Activated CD4-positive, alpha-beta T cell treated with anti-CD3 and anti-CD28 coated beads for 36 hours (primary cell): ENCODE results near the gene NCAPD2. TPM values are rescaled to one million over a fixed set of nuclear protein-coding genes. Genes with fewer than 3 reads are reported as not detected.

Experiments used
- ATAC-seq: fragments of 200-7000 bp; cut with Tn5 transposase; one replicate; pipeline ENCODE4 v1.10.0; 2021; ENCODE audit warnings: mild to moderate bottlenecking, moderate library complexity
- CTCF ChIA-PET: fragments of 350-600 bp; sonication (Branson Sonifier 250); formaldehyde crosslinking; loops from one replicate; lab custom pipeline; 2021; ENCODE audit warnings: antibody characterized with exemption; lab: Charles Lee
- POLR2A ChIA-PET: fragments of 350-600 bp; sonication (Branson Sonifier 250); formaldehyde crosslinking; loops from one replicate; lab custom pipeline; 2021; ENCODE audit warnings: antibody characterized with exemption, inconsistent platforms; lab: Charles Lee
- DNase-seq: peaks from one replicate; pipeline ENCODE4 v3.0.0-alpha.2; 2020
- H3K27ac Mint-ChIP-seq: one replicate; pipeline ENCODE4 v1.8.0; 2021; ENCODE audit warnings: mixed read lengths
- H3K27me3 Mint-ChIP-seq: one replicate; pipeline ENCODE4 v1.8.0; 2021; ENCODE audit warnings: mixed read lengths
- H3K36me3 Mint-ChIP-seq: one replicate; pipeline ENCODE4 v1.8.0; 2021; ENCODE audit warnings: low read depth, mixed read lengths
- H3K4me1 Mint-ChIP-seq: one replicate; pipeline ENCODE4 v1.8.0; 2021; ENCODE audit warnings: mixed read lengths
- H3K4me3 Mint-ChIP-seq: one replicate; pipeline ENCODE4 v1.8.0; 2021; ENCODE audit warnings: mild to moderate bottlenecking, moderate library complexity, mixed read lengths
- H3K9me3 Mint-ChIP-seq: one replicate; pipeline ENCODE4 v1.8.0; 2021; ENCODE audit warnings: low read depth, mixed read lengths
- intact Hi-C, 2 experiments: fragments of 100-400 bp; cut with DNase I in 1 of 2; cut with micrococcal nuclease in 1 of 2; formaldehyde crosslinking; loops; one replicate each; pipeline versions ENCODE4 v1.14.2 to v1.15.1; 2022 to 2024; cut with DNase I, micrococcal nuclease
- total RNA-seq, 2 experiments: library from RNA; stranded (reverse); gene quantifications; one replicate each; pipeline ENCODE4 v1.2.3, GENCODE V29; 2021

The NCAPD2 gene
- total RNA-seq, 2 experiments from 2014 or later: 199 to 210 TPM

DNA sequence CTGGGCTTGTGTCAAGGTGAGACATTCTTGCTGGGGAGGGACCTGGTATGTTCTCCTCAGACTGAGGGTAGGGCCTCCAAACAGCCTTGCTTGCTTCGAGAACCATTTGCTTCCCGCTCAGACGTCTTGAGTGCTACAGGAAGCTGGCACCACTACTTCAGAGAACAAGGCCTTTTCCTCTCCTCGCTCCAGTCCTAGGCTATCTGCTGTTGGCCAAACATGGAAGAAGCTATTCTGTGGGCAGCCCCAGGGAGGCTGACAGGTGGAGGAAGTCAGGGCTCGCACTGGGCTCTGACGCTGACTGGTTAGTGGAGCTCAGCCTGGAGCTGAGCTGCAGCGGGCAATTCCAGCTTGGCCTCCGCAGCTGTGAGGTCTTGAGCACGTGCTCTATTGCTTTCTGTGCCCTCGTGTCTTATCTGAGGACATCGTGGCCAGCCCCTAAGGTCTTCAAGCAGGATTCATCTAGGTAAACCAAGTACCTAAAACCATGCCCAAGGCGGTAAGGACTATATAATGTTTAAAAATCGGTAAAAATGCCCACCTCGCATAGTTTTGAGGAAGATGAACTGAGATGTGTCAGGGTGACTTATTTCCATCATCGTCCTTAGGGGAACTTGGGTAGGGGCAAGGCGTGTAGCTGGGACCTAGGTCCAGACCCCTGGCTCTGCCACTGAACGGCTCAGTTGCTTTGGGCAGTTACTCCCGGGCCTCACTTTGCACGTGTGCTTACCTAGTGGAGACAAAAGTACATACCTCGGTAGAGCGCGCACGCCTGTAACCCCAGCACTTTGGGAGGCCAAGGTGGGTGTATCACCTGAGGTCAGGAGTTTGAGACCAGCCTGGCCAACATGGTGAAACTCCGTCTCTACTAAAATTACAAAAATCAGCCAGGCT lies 44.8 kb downstream of the NCAPD2 start:
- CTCF ChIA-PET: interaction anchor here (0.5 to 9.4 kb wide), 20 partner anchors 8 to 378 kb away, joined by 3 to 141 read pairs (median 6); partner anchors contain the start of genes CDCA3, IFFO1, LTBR and MRPL51
- POLR2A ChIA-PET: interaction anchor here (0.5 to 1.3 kb wide), 9 partner anchors 15 to 326 kb away, joined by 3 to 6 read pairs (median 4); partner anchors contain the start of genes MRPL51 and USP5
- peaks cover 53% of the 10 kb centered on the region for H3K4me1 Mint-ChIP-seq
- H3K27me3 Mint-ChIP-seq: no peaks in the 10 kb centered on the region
- DNase-seq: peak; percentile 44
- no peak for ATAC-seq
- intact Hi-C loops: loop anchor here in 1 of 2 experiments (1.0 to 10.0 kb wide), 4 partner anchors 17 to 1396 kb away; partner anchors contain the start of gene SLC2A3
- H3K9me3 Mint-ChIP-seq: no peaks in the 10 kb centered on the region
- peaks cover 41% of the 10 kb centered on the region for H3K36me3 Mint-ChIP-seq
- peak overlapping the region; percentile 98 for H3K4me3 Mint-ChIP-seq
- peak overlapping the region; percentile 97 for H3K27ac Mint-ChIP-seq

DNA sequence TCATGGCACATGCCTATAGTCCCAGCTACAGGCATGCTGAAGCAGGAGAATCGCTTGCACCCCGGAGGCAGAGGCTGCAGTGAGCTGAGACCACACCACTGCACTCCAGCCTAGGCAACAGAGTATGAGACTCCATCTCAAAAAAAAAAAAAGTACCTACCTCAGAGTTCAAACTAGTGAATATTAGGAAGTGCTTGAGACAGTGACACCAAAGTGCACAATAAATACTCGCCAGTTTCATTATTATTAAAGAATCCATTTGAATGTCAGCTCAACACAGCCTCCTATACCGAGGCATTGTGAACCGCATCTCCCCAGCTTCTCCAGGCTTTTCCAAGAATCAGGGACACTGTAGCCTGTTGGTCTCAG lies 45.4 kb downstream of the NCAPD2 start:
- Mint-ChIP-seq H3K27me3 (no peaks in the 10 kb centered on the region), H3K4me1 (peaks cover 53% of the 10 kb centered on the region), H3K27ac (peak overlapping the region; percentile 49), H3K36me3 (peaks cover 37% of the 10 kb centered on the region), H3K9me3 (no peaks in the 10 kb centered on the region), H3K4me3 (peak overlapping the region; percentile 98)
- POLR2A ChIA-PET: interaction anchor here (0.6 to 1.3 kb wide), 9 partner anchors 46 to 352 kb away, joined by 3 to 4 read pairs (median 3); partner anchors contain the start of genes MRPL51 and USP5
- ATAC-seq (no peak), DNase-seq (peak; percentile 40)
- intact Hi-C loops: loop anchor here in 1 of 2 experiments (5.0 to 10.0 kb wide), 2 partner anchors 217 to 1396 kb away; partner anchors contain the start of gene SLC2A3
- CTCF ChIA-PET: interaction anchor here (0.5 to 9.4 kb wide), 11 partner anchors 7 to 334 kb away, joined by 3 to 141 read pairs (median 10); partner anchors contain the start of genes CDCA3, IFFO1, LTBR and NOP2

DNA sequence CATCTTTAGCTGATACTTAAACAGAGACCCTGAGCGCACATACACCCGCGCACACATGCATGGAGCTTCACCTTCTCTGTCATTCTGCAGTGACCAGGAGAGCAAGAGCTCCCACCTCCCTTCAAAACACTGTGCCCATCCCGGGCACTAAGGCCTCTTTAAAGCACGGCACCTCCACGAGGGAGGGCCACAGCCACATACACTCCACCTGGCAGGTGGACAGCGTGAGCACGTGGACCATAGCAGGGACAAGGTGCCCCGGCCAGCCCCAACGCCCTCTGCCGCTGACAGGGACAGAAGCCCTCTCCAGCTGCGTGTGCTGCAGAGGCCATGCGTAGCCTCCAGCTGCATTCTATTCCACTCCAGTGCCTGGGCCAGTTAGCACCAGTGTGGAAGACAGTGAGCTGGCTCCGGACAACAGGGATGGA lies 45.8 kb downstream of the NCAPD2 start:
- CTCF ChIA-PET: interaction anchor here (0.5 to 9.4 kb wide), 12 partner anchors 15 to 312 kb away, joined by 3 to 141 read pairs (median 4); partner anchors contain the start of genes CDCA3, IFFO1 and USP5
- POLR2A ChIA-PET: interaction anchor here (0.6 to 1.3 kb wide), 7 partner anchors 47 to 352 kb away, joined by 3 to 4 read pairs (median 3); partner anchors contain the start of gene MRPL51
- H3K4me1 Mint-ChIP-seq: peaks cover 53% of the 10 kb centered on the region
- no peak overlapping the region for H3K4me3 Mint-ChIP-seq
- DNase-seq (peak; percentile 23), ATAC-seq (no peak)
- no peaks in the 10 kb centered on the region for H3K27me3 Mint-ChIP-seq
- no peaks in the 10 kb centered on the region for H3K9me3 Mint-ChIP-seq
- H3K36me3 Mint-ChIP-seq: peaks cover 37% of the 10 kb centered on the region
- intact Hi-C loops: loop anchor here (1.0 to 10.0 kb wide), 3 partner anchors 17 to 1395 kb away; partner anchors contain the start of genes IFFO1 (in 1 of the 2) and SLC2A3 (in 1 of the 2)
- peak overlapping the region; percentile 73 for H3K27ac Mint-ChIP-seq

DNA sequence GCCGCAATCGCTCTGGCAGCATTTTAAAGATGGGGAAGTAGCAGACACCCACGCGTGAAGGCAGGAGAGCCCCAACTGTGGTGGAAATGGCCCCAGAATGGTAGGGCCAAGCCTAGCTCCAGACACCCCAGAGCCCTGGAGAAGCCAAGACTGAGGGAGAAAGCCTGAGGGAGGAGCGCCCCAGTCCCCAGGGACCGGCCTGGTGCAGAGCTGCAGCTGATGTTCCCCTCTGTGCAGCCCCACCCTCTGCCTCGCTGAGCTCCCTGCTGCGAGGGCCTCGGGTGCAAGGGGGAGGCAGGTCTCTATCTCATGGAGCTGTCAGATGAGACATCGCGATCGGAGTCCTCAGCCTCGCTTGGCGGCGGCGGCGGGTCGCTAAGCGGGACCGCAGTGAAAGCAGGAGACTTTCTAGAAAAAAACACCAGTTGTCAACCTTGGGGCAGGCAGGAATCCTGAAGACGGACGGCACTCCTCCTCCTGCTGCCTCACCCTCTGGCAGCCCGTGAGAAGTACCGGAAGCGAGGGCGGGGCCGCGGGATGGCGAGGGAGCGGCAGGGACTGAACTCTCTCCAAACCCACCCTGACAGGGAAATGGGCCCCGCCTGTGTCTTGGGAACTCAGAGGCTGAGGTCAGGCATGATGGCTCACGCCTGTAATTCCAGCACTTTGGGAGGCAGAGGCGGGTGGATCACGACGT lies 46.4 kb downstream of the NCAPD2 start:
- Mint-ChIP-seq H3K9me3 (no peaks in the 10 kb centered on the region), H3K4me3 (peak overlapping the region; percentile 45), H3K36me3 (peaks cover 31% of the 10 kb centered on the region), H3K27me3 (no peaks in the 10 kb centered on the region), H3K27ac (peak overlapping the region; percentile 73), H3K4me1 (peaks cover 53% of the 10 kb centered on the region)
- intact Hi-C loops: loop anchor here in 1 of 2 experiments (1.0 kb wide), 1 partner anchor 16 kb away; the partner anchor contains the start of gene IFFO1
- ChIA-PET POLR2A (interaction anchor here (0.7 to 1.3 kb wide), 4 partner anchors 8 to 283 kb away, joined by 3 to 5 read pairs (median 4); partner anchors contain the start of gene MRPL51), CTCF (interaction anchor here (0.5 to 9.4 kb wide), 13 partner anchors 15 to 312 kb away, joined by 3 to 141 read pairs (median 4); partner anchors contain the start of genes CDCA3, IFFO1 and USP5)
- DNase-seq (peak; percentile 72), ATAC-seq (peak; percentile 24)

DNA sequence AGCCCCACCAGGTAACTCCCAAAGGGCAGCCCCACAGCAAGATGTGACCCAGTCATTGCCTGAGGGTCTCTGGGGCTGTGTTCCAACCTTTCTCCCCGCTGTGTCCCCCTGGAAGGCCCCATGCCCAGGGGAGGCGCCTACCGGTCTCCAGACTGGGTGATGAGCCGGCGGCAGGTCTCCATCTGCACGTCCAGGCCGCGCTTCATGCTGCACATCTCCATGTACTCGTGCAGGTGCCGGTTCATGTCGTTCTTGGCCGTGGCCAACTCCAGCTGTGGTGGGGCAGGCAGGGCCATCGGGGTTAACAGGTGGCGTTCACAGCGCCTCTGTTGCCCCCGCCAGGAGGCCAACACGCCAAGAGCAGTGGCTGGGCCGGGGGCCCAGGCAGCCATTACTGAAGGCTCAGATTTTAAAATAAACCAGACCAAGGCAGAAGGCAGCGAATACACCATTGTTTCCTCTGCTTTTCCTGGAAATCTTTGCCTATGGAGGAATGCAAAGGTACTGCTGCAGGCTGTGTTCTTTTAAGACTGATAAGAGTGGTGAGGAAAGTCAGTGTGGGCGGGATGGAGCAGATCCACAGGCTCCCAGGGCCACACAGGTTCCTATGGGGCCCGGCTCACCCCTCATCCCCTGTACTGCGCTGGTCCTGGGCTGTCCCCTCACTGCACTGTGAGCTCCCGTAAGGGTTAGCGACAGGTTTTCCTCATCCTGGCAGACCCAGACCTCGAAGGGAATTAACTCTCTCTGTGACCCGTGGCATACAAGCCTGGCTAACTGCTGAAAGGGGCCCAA lies 47.7 kb downstream of the NCAPD2 start:
- ATAC-seq (no peak), DNase-seq (no peak)
- no peak overlapping the region for H3K4me3 Mint-ChIP-seq
- intact Hi-C loops: no loop called here
- H3K9me3 Mint-ChIP-seq: no peaks in the 10 kb centered on the region
- peaks cover 50% of the 10 kb centered on the region for H3K4me1 Mint-ChIP-seq
- ChIA-PET CTCF (interaction anchor here (0.5 to 9.4 kb wide), 3 partner anchors 14 to 233 kb away, joined by 3 to 141 read pairs (median 3); partner anchors contain the start of gene IFFO1), POLR2A (interaction anchor here (0.7 kb wide), 1 partner anchor 9 kb away, joined by 5 read pairs; no protein-coding TSS in a partner anchor)
- no peaks in the 10 kb centered on the region for H3K27me3 Mint-ChIP-seq
- H3K36me3 Mint-ChIP-seq: peaks cover 25% of the 10 kb centered on the region
- H3K27ac Mint-ChIP-seq: peak overlapping the region; percentile 58

DNA sequence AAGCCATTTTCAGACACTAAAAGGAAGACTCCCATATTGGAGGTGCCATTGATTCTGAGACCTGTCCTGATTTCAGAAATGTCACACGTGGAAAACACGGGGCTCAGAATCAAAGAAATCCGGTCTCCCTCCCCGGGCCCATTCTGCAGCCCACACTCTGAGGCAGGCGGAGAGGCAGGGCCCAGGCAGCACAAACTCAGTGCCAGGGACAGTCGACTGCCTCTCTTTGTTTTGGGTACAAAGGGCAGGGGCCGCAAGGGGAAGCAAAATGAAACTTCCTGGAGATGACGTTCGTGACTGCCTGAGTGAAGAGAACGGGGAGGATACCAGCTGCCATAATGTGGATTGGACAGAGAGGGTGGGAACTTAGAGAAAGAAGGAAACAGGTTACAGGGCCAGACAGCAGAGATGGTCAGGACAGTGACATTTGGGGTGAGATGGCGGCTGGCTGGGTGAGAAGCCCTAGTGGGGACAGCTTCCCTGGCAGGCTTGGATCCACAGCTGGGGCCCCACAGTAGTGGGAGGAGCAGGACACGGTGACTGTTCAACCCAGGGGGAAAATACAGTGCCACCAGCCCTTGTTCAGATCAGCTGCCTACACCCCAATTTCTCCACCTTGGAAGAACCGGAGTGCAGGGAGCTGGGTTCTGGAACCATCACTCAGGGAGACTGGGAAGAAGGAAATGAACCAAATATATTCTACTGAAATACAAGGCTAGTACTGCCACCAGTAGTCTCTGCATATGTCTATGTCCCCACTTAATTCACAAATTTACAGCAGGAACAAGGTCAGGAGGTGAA lies 48.5 kb downstream of the NCAPD2 start:
- Mint-ChIP-seq H3K4me3 (no peak overlapping the region), H3K27me3 (no peaks in the 10 kb centered on the region), H3K9me3 (no peaks in the 10 kb centered on the region), H3K27ac (peak overlapping the region; percentile 59), H3K36me3 (peaks cover 21% of the 10 kb centered on the region), H3K4me1 (peaks cover 43% of the 10 kb centered on the region)
- ATAC-seq: no peak
- ChIA-PET CTCF (interaction anchor here (0.5 to 9.4 kb wide), 2 partner anchors 13 to 232 kb away, joined by 3 to 141 read pairs; partner anchors contain the start of gene IFFO1), POLR2A (no interaction called here)
- no peak for DNase-seq
- intact Hi-C loops: no loop called here

DNA sequence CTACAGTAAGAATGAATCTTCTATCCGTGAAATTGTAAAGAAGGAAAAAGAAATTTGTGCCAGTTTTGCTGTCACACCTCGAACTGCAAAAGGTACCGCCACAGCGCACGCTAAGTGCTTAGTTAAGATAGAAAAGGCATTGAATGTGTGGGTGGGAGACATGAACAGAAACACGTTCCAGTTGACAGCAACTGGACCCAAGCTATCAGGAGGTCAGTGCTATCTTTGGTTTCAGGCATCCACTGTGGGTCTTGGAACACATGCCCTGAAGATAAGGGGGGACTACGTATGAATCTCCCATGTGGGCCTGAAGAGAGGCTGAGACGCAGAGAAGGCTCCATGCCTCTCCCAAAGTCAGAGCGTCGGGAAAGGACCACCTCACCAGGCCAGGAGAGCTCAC lies 52.1 kb downstream of the NCAPD2 start:
- POLR2A ChIA-PET: interaction anchor here (1.4 kb wide), 1 partner anchor 12 kb away, joined by 4 read pairs; the partner anchor contains the start of gene GAPDH
- H3K27me3 Mint-ChIP-seq: no peaks in the 10 kb centered on the region
- H3K4me3 Mint-ChIP-seq: no peak overlapping the region
- intact Hi-C loops: no loop called here
- no peak overlapping the region for H3K27ac Mint-ChIP-seq
- ATAC-seq (no peak), DNase-seq (no peak)
- peaks cover 24% of the 10 kb centered on the region for H3K4me1 Mint-ChIP-seq
- CTCF ChIA-PET: interaction anchor here (0.6 to 2.9 kb wide), 3 partner anchors 8 to 13 kb away, joined by 3 to 13 read pairs (median 3); no protein-coding TSS in a partner anchor
- peaks cover 18% of the 10 kb centered on the region for H3K36me3 Mint-ChIP-seq
- no peaks in the 10 kb centered on the region for H3K9me3 Mint-ChIP-seq

DNA sequence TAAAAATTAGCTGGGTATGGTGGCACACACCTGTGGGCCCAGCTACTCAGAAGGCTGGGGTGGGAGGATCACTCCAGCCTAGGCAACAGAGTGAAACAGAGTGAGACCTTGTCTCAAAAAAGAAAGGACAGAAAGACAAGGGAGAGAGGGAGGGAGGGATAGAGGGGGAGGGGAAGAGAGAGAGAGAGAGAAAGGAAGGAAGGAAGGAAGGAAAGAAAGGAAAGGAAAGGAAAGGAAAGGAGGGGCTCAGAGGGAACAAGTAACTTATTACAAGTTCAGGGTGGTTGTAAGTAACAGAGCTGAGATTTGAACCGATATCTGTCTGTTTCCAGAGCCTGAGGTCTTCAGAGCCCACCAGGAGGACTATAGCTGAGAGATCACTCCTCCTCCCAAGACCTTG lies 53.7 kb downstream of the NCAPD2 start:
- CTCF ChIA-PET: interaction anchor here (0.5 to 2.9 kb wide), 2 partner anchors 10 to 137 kb away, joined by 3 to 13 read pairs; no protein-coding TSS in a partner anchor
- peaks cover 20% of the 10 kb centered on the region for H3K4me1 Mint-ChIP-seq

DNA sequence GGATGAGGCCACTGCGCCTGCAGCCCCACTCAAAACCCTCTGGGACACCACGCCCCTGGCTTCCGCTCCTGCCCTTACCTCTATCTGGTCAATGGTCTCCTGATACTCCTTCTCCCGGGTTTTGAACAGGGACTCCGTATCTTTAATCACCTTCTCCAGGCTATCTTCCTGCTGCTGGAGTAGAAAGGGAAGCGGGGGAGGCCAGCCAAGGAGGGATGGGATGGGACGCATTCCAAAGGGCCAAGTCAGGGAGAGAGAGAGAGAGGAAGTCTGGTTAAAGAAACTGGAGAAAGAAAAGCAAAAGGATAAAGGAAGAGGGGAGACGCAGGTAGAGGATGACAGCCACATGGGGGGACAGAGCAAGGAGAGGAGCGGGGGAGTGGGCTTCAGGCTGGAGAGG lies 54.1 kb downstream of the NCAPD2 start:
- Mint-ChIP-seq H3K27me3 (no peaks in the 10 kb centered on the region), H3K9me3 (no peaks in the 10 kb centered on the region), H3K4me3 (no peak overlapping the region), H3K36me3 (peaks cover 18% of the 10 kb centered on the region), H3K27ac (no peak overlapping the region), H3K4me1 (peaks cover 23% of the 10 kb centered on the region)
- ATAC-seq (no peak), DNase-seq (no peak)
- CTCF ChIA-PET: interaction anchor here (2.9 kb wide), 1 partner anchor 10 kb away, joined by 13 read pairs; no protein-coding TSS in a partner anchor
- POLR2A ChIA-PET: no interaction called here
- intact Hi-C loops: no loop called here

More for the DNA sequence above, 53.7 kb downstream of the NCAPD2 start:
- H3K27me3 Mint-ChIP-seq: no peaks in the 10 kb centered on the region
- peaks cover 18% of the 10 kb centered on the region for H3K36me3 Mint-ChIP-seq
- no peaks in the 10 kb centered on the region for H3K9me3 Mint-ChIP-seq
- H3K4me3 Mint-ChIP-seq: no peak overlapping the region
- no peak for DNase-seq
- H3K27ac Mint-ChIP-seq: no peak overlapping the region
- POLR2A ChIA-PET: no interaction called here
- intact Hi-C loops: no loop called here
- no peak for ATAC-seq
